ENCODE data around the gene TMEM108.

DNA sequence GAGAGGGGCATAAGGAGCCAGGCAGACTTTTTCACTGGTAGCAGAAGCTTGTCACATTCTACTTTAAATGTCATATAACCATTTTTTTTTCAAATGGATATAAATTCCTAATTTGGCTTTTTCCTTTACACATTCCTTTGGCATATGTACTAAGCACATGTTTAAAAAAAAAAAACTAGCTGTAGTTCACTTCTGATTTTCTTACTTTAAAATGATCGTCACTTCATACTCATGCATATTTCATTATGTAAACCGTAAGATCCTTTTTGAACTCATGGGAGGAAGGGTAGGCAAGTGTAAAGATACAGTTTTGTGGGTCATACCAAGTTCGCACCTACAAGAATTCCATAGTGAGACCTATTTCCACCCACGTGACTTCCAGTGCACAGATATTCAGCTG is 316.5 kb downstream of the TMEM108 start:
- TF ChIP-seq POLR2AphosphoS5 (IDR thresholded peaks at IDR 0.05; ENCODE audit: low read depth, low read length) (no peak), FOXP2 (optimal IDR thresholded peaks at IDR 0.05; ENCODE audit: borderline replicate concordance, extremely low read depth, extremely low read length, insufficient read depth) (no peak), TAF1 (IDR thresholded peaks at IDR 0.05; ENCODE audit: borderline replicate concordance, insufficient read depth, low read length) (no peak)
